Astrocyte (in vitro differentiated cells and primary cell): ENCODE measurements around the gene CACNA1A. TPM values are rescaled to one million over a fixed set of nuclear protein-coding genes. Genes with fewer than 3 reads are reported as not detected.

ENCODE experiments used
- DNase-seq: peaks from one replicate; pipeline ENCODE4 v3.0.0-alpha.2; 2010; ENCODE audit warnings: low read depth
- FAIRE-seq: peaks from 2 replicates; lab custom pipeline; 2011; peaks lifted over from hg19 to GRCh38; lab: Jason Lieb, UNC
- H2AFZ ChIP-seq: 2 replicates; pipeline ENCODE4 v1.6.0; 2012; ENCODE audit warnings: low read depth, low read length, inconsistent platforms
- H3K27ac ChIP-seq: 2 replicates; pipeline ENCODE4 v1.5.1; 2011; ENCODE audit warnings: low read depth, low read length, inconsistent platforms
- H3K27me3 ChIP-seq: 2 replicates; pipeline ENCODE4 v1.6.0; 2011; ENCODE audit warnings: low read length, inconsistent platforms; ENCODE audit not compliant: insufficient read depth
- H3K36me3 ChIP-seq: 2 replicates; pipeline ENCODE4 v1.5.1; 2011; ENCODE audit warnings: low read length, inconsistent platforms; ENCODE audit not compliant: insufficient read depth
- H3K4me1 ChIP-seq: 2 replicates; pipeline ENCODE4 v1.5.1; 2011; ENCODE audit warnings: low read length, inconsistent platforms; ENCODE audit not compliant: insufficient read depth
- H3K4me2 ChIP-seq: 2 replicates; pipeline ENCODE4 v1.6.0; 2012; ENCODE audit warnings: low read length, inconsistent platforms
- H3K4me3 ChIP-seq: 2 replicates; pipeline ENCODE4 v1.5.1; 2011; ENCODE audit warnings: low read depth, mild to moderate bottlenecking, low read length, inconsistent platforms; ENCODE audit not compliant: insufficient read depth
- H3K79me2 ChIP-seq: 2 replicates; pipeline ENCODE4 v1.6.0; 2012; ENCODE audit warnings: mild to moderate bottlenecking, low read length, inconsistent platforms; ENCODE audit not compliant: insufficient read depth
- H3K9ac ChIP-seq: 2 replicates; pipeline ENCODE4 v1.6.0; 2012; ENCODE audit warnings: mild to moderate bottlenecking, low read length, inconsistent platforms
- H3K9me3 ChIP-seq: 2 replicates; pipeline ENCODE4 v1.5.1; 2012; ENCODE audit warnings: low read depth, mild to moderate bottlenecking, low read length, inconsistent platforms; ENCODE audit not compliant: insufficient read depth
- H4K20me1 ChIP-seq: 2 replicates; pipeline ENCODE4 v1.6.0; 2012; ENCODE audit warnings: low read length, inconsistent platforms; ENCODE audit not compliant: insufficient read depth
- H3K27ac Mint-ChIP-seq: one replicate; pipeline ENCODE4 v1.8.0; 2021; ENCODE audit warnings: mild to moderate bottlenecking, mixed read lengths; ENCODE audit not compliant: unreplicated experiment
- H3K27me3 Mint-ChIP-seq: one replicate; pipeline ENCODE4 v1.8.0; 2021; ENCODE audit warnings: low read depth, mixed read lengths; ENCODE audit not compliant: unreplicated experiment
- H3K36me3 Mint-ChIP-seq: one replicate; pipeline ENCODE4 v1.8.0; 2021; ENCODE audit warnings: low read depth, mixed read lengths; ENCODE audit not compliant: unreplicated experiment
- H3K4me1 Mint-ChIP-seq: one replicate; pipeline ENCODE4 v1.8.0; 2021; ENCODE audit warnings: low read depth, mixed read lengths; ENCODE audit not compliant: unreplicated experiment
- H3K4me3 Mint-ChIP-seq: one replicate; pipeline ENCODE4 v1.8.0; 2021; ENCODE audit warnings: mild to moderate bottlenecking, moderate library complexity, mixed read lengths; ENCODE audit not compliant: unreplicated experiment
- H3K9me3 Mint-ChIP-seq: one replicate; pipeline ENCODE4 v1.8.0; 2021; ENCODE audit warnings: mild to moderate bottlenecking, mixed read lengths; ENCODE audit not compliant: unreplicated experiment
- CTCF ChIP-seq: IDR thresholded peaks from 2 replicates; pipeline ENCODE4 v1.5.1; 2011; ENCODE audit warnings: low read depth, mild to moderate bottlenecking, inconsistent platforms, low read length, moderate library complexity; ENCODE audit not compliant: insufficient read depth
- EZH2 ChIP-seq: IDR thresholded peaks from 2 replicates; pipeline ENCODE4 v1.6.1; 2012; ENCODE audit warnings: mild to moderate bottlenecking, low read length, inconsistent platforms; ENCODE audit not compliant: insufficient read depth
- total RNA-seq: library from RNA; stranded (reverse); gene quantifications from 2 replicates; pipeline ENCODE4 v1.2.1, GENCODE V29; 2021

The CACNA1A gene
- total RNA-seq, 1 donor from 2014 or later, result 9.4 TPM

GRCh38 chr19:13270514-13271105 is 235.7 kb downstream of the CACNA1A start:
- peaks cover 10% of the 10 kb centered on the region for H3K36me3 Mint-ChIP-seq
- no peak overlapping the region for H2AFZ ChIP-seq
- H3K9me3 Mint-ChIP-seq, result peaks cover 2% of the 10 kb centered on the region
- DNase-seq (no peak), FAIRE-seq (no peak)
- no peaks in the 10 kb centered on the region for H4K20me1 ChIP-seq
- H3K9me3 ChIP-seq, result peaks cover 2% of the 10 kb centered on the region
- no peak overlapping the region for H3K27ac Mint-ChIP-seq
- H3K79me2 ChIP-seq, result no peaks in the 10 kb centered on the region
- no peak overlapping the region for H3K4me3 Mint-ChIP-seq
- H3K27me3 ChIP-seq, result no peaks in the 10 kb centered on the region
- no peak overlapping the region for H3K27ac ChIP-seq
- no peak overlapping the region for H3K9ac ChIP-seq
- no peaks in the 10 kb centered on the region for H3K36me3 ChIP-seq
- no peak overlapping the region for H3K4me2 ChIP-seq
- no peak overlapping the region for H3K4me3 ChIP-seq
- TF ChIP-seq CTCF (no peak), EZH2 (no peak)
- peaks cover 5% of the 10 kb centered on the region for H3K27me3 Mint-ChIP-seq
- no peaks in the 10 kb centered on the region for H3K4me1 ChIP-seq
- no peaks in the 10 kb centered on the region for H3K4me1 Mint-ChIP-seq

DNA sequence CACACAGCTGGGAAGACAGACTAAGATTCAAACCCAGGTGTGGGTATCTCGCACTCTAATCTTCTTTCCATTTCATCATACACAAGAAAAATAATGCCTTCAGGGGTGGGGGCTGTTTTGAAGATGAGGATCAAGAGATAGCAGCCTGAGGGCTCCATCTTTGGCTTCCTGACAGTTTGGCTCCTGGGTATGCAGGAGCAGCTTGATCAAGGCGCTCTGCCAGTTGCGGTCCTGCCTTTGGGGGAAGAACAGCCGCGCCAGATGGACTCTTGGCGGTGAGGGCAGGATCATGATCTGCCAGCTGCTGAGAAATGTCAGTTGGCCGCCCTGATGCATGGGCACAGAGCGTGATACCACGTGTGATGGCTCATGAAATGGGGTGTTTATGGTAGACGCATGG is 236.9 kb downstream of the CACNA1A start:
- Mint-ChIP-seq H3K27ac (no peak overlapping the region), H3K9me3 (peaks cover 2% of the 10 kb centered on the region), H3K27me3 (peaks cover 10% of the 10 kb centered on the region), H3K4me3 (no peak overlapping the region), H3K36me3 (peaks cover 6% of the 10 kb centered on the region), H3K4me1 (no peaks in the 10 kb centered on the region)
- Histone ChIP-seq H3K4me1 (no peaks in the 10 kb centered on the region), H2AFZ (no peak overlapping the region), H3K4me3 (no peak overlapping the region), H3K27ac (no peak overlapping the region), H3K79me2 (no peaks in the 10 kb centered on the region), H3K9me3 (no peaks in the 10 kb centered on the region), H3K4me2 (no peak overlapping the region), H4K20me1 (no peaks in the 10 kb centered on the region), H3K36me3 (no peaks in the 10 kb centered on the region), H3K9ac (no peak overlapping the region), H3K27me3 (peaks cover 2% of the 10 kb centered on the region)
- TF ChIP-seq CTCF (no peak), EZH2 (no peak)
- no peak for DNase-seq
- FAIRE-seq, result no peak

GRCh38 chr19:13267889-13268288 is 238.4 kb downstream of the CACNA1A start:
- Mint-ChIP-seq H3K9me3 (peaks cover 2% of the 10 kb centered on the region), H3K36me3 (peaks cover 6% of the 10 kb centered on the region), H3K4me3 (no peak overlapping the region), H3K4me1 (no peaks in the 10 kb centered on the region), H3K27me3 (peaks cover 16% of the 10 kb centered on the region), H3K27ac (no peak overlapping the region)
- Histone ChIP-seq H3K4me2 (no peak overlapping the region), H3K4me1 (no peaks in the 10 kb centered on the region), H3K9me3 (no peaks in the 10 kb centered on the region), H3K9ac (no peak overlapping the region), H3K27me3 (peaks cover 7% of the 10 kb centered on the region), H4K20me1 (no peaks in the 10 kb centered on the region), H2AFZ (no peak overlapping the region), H3K27ac (no peak overlapping the region), H3K4me3 (no peak overlapping the region), H3K36me3 (no peaks in the 10 kb centered on the region), H3K79me2 (no peaks in the 10 kb centered on the region)
- DNase-seq (no peak), FAIRE-seq (no peak)
- no peak for TF ChIP-seq EZH2
- no peak for TF ChIP-seq CTCF
